ENCODE data around the gene DNHD1. TPM values are rescaled to one million over a fixed set of nuclear protein-coding genes. Genes with fewer than 3 reads are reported as not detected.

The DNHD1 gene, protein sequence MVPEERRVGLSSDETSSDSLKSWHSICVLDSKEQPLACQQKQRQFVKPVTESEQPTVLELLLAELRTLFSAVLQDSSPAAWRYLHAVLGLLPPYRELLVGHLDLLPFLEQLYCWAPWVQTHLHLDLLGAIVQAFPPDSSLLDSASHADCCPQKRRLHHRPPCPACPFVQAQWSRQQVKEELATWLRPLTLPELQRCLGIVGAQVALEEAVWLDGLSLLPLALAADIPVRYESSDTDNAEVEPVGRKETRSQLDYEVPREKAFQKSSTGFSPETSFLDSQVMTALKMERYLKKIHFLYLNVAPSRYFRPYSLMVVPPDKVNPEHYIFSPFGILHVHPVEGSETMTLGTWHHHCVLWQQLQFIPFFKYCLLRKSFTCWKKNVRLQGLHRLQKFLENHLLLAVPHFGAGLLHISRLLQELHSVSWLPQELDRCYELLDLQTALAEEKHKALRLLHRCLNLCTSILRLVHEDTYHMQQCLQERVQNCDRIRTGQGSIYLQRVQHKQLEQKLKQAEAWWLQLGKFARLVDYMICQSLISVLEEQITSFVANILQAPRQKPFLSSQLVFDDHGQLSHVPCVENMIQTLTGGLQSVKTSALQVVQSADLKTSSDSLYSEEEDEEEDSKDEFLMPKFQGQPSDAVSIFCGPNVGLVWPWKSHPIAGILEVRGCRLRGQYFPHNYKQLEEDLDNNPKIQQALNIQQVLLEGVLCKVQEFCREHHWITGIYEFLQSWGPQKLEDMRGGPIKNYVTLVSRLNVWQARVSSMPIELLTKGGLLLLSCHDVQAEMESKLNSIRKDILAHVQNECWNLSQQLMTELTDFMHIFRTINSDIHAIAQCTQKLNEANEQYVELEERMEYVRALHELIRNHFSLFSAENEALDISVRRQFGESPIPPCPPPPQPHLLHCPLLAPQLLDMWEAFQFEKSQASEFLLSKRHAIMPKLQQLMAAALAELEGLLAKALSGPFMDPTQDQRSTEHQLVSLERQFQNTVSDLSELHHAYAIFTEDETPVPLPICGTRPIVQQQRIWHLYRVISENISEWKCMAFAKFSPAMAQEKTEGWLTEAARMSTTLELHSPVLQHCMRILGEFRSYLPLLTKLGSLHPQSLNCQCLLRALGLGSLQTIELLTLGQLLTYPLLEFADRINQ (N-terminal part only)
- 2.0 and 2.5 TPM in 2 replicates for total RNA-seq (2014; rRNA removed; shearing (Covaris generic))

DNA sequence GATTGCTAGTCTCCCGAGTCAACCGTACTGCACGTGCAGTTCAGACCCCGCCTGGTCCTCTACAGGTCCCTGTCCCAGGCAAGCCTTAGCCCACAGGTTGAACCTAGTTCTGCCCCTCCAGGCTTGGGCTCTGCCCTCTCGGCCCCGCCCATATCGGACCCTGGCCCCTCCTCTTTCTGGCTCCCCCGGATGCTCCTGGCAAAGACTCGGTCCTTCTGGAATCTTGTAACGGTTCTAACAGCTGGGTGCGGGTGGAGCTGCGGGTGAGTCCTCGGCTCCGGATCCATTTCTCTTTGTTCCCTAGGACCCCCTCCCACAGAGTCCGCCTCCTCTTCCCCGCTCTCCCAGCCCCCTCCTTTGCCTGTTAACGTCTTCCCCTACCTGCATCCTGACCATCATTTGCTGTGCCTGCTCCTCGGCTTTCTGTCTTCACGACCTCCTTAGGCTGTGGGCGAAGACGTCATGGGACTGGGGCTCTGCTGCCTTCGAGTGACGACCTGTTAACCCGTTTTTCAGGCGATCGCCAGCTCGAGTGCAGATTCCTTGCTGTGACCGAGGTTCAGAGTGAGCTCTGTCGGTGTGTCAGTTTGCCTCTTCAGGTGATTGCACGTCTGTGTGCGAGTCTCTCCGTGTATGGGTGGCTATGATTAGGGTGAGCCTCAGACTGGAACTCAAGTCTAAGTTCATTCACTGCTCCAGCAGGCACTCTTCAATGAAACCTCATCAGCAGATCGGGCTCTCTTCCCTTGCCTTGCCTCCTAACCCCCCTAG, at the start of gene DNHD1:
TSS of gene DNHD1 (plus strand) at position 212 of the 771 bp plus-strand sequence. CDS start 936 bp downstream, outside the sequence.
- in situ Hi-C loops (cut with HindIII; ENCODE audit: low sequenced_read_pairs): no loop called here

DNA sequence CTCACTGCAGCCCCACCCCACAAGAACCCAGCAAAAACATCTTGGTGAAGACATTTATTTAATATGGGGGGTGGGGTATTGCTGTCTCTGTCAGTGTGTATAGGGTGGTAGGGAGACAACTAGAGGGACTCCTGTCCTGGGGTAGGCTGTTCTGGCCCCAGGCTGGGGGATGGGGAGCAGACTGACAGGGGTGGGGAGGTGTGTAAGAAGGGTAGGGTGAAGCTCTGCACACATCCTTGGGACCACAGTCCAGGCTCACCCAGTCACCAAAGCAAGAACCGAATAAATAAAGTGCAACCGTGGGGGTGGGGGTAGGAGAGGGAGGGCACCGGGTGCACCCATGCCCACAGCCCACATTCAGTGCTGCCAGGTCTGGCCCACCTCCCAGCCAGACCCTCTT, 48.5 kb upstream of the DNHD1 start:
- in situ Hi-C loops (cut with HindIII; ENCODE audit: low sequenced_read_pairs): no loop called here
- no peak for DNase-seq (ENCODE audit: low spot score)

More for the DNA sequence above, at the start of gene DNHD1:
- no peak for DNase-seq (ENCODE audit: low spot score)

DNA sequence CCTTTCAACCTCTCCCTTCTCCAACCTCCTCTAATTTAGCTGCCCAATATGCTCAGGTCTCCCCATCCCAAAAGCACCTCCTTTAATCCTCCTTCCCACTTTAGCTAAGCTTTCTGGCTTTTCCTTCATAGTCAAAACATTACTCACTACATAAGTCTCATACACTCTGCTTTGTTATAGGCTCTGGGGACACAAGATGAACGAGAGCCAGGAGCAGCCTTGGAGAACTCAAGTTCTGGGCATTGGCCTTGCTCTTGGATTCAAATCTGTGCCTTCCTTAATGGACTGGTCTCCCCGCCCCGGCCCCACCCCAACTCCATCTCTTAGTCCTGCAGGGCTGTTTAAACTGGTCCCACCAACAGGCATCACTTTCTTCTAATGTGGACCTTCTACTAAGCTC, 44.9 kb upstream of the DNHD1 start:
- in situ Hi-C loops (cut with HindIII; ENCODE audit: low sequenced_read_pairs): no loop called here
- no peak for DNase-seq (ENCODE audit: low spot score)

DNA sequence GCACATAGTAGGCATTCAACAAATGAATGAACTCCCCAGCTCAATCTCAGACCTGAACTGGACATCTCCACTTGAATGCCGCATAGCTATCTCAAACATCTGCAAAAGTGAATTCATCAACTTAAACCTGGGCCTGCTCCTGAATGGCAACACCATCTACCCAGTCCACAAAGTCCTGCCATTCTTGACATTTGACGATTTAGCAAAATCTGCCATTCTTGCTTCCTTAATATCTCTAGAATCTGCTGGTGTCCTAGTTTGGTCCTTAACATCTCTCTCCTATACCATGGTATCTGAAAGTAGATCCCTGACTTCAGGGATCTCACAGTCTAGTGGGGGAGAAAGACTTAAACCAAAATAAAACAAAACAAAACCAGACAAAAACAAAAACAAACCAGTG, 43.9 kb upstream of the DNHD1 start:
- in situ Hi-C loops (cut with HindIII; ENCODE audit: low sequenced_read_pairs): no loop called here
- DNase-seq (ENCODE audit: low spot score): no peak

DNA sequence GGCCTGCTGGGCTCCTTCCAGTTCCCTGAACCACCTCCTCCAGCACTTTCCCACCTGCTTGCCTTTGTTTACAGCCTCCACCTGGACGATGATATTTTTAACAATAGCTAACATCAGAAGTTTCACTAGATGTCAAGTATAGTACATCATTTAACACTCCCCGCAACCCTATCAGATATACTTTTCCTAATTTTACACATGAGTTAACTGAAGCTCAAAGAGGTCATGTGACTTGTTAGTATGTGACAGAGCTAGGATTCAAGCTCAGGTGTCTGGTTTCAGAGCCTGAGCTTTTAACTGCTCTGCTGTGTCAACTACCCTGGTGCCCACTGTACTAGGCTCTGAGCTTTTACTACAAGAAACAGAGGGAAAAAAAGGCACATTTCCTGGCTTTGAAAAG, 42.0 kb upstream of the DNHD1 start:
- in situ Hi-C loops (cut with HindIII; ENCODE audit: low sequenced_read_pairs): no loop called here

DNA sequence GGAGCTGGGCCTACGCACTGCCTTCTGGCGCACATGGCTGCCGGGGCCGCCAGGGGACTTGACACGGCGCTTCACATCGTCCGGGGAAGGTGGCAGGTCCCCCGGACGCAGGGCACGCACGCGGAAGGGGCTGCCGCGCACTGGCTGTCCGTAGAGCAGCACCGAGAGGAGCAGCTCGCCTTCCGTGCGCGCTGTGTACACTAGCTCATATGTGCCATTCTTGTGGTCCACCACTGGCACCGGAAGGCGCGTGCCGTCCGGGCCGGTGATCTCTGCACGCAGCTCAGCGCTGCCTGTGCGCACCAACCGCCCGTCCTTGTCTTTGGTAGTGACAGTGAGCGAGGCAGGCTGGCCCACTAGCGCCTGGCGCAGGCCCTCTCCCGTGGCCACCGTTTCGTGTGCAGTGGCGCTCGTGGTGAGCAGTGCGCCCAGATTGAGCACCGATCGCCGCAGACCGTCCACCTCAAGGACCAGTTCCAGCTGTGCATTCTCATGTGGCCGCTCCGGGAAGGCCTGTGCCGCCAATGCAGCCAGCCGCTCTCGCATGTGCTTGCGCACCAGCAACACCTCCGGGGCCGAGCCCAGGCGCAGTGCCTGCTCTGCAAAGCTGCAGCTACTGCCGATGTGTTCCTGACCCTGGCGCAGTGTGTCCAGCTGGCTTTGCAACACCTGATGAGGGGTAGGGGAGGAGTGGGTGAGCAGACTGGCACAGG, 40.6 kb upstream of the DNHD1 start:
- in situ Hi-C loops (cut with HindIII; ENCODE audit: low sequenced_read_pairs): no loop called here
- no peak for DNase-seq (ENCODE audit: low spot score)

More for the DNA sequence above, 42.0 kb upstream of the DNHD1 start:
- DNase-seq (ENCODE audit: low spot score): no peak

DNA sequence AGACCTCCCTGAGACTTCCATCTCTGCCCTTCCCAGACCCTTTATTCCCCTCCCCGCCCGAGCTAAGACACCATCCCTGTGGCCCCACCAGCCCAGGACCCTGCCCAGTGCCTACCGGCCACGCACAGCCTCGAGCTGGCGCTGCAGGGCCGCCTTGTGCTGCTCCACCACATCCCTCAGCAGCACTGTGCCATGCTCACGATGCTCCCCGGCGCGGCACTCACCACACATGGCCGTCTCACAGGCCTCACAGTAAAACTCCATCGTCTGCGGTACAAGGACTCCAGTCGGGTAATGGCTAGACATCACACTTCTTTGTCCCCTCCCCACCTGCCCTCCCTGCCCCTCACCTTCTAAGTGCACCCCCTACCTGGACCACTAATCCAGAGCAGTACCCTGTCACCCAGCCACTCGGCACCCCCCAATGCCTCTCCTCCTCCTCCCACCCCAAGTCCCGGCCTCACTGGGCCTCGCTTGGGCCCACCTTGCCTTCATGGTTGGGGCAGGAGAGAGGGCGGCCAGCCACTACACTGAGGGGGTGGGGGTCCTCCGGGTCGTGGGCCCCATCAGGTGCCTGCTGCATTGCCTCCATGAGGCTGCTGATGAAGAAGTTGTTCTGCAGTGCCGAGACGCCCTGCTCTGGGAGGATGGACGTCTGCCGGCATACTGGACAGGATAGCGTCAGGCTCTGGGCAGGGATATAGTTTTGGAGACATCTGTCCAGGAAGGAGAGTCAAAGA, 39.3 kb upstream of the DNHD1 start:
- in situ Hi-C loops (cut with HindIII; ENCODE audit: low sequenced_read_pairs): no loop called here
- DNase-seq (ENCODE audit: low spot score): no peak

DNA sequence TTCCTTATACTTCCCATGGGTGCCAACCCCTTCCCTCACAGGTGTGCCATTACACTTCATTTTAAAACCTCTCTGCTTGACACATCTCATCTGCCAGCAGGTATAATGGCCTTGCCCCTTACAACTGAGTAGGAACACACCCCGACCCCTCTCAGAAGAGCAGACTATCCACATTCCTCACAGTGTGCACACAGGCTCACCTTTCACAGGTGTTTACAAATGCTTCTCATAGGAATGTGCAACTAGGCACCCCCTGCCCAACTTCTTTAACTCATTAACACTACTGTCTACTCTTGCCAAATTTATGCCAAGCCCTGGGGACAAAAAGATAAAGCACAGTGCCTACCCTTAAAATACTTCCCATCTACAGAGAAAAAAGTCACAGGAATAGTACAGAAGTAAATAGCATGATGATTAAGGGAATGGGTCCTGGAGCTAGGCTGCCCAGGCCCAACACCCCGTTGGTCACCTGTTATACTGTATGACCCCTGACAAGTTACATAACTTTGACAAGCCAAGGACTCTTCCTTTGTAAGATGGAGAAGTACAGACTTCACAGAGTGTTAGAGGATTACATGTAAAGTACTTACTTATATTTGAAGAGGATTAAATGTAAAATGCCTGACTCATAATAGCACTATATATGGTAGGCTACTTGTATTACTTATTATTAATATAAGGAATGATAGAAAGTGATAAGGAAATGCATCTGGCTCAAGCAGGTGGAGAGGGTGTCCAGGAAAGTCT, 38.6 kb upstream of the DNHD1 start:
- in situ Hi-C loops (cut with HindIII; ENCODE audit: low sequenced_read_pairs): no loop called here
- no peak for DNase-seq (ENCODE audit: low spot score)

DNA sequence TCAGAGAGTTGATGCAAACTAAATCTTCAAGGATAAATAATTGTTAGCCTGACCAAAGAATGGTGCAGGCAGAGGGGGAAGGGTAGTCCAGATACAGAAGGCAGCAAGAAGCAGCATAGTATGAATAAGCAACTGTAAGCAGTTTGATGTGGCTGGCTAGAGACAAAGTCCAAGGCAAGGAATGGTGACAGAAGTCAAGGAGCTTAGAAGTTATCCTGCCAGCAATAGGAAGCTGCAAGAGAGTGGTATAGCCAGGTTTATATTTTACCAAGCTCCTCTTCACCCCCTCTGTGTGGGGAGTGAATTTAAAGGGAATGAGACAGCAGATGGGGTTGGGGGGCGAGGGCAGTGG, 38.0 kb upstream of the DNHD1 start:
- in situ Hi-C loops (cut with HindIII; ENCODE audit: low sequenced_read_pairs): no loop called here
- no peak for DNase-seq (ENCODE audit: low spot score)

DNA sequence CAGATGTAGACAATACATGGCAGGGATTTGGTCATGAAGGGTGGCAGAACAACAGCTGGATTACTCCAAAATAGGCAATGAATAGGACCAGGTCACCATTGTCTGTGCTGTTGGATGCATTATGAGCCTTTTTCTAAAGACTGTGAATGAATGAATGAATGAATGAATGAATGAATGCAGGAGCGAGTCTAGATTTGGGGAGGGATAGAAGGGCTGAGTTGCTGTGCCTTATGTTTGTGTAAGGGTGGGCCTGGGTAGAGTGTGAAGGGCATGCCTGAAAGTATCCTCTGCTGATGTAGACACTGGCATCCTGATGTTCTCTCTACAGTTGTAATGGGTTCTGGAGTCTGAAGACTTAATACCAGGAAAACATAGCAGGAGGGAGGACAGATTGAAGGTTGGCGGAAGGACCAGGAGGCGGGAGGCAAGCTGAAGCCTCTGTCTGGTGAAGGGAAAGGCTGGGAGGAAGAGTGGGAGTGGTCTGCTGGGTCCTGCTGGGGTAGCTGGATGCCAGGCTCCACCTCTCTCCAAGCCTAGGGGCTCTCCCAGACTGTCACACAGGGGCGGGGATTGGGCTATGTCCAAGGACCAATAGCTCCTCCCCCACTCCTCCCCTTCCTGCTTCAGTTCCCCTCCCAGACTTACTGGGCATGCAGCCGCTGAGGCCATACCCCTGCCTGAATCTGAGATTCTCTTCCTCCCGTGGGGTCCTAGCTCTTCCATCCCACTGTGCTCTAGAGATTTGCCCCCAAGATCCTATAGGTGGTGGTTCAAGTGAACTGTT, 28.2 kb upstream of the DNHD1 start:
- peak; percentile 60 for DNase-seq (ENCODE audit: low spot score)
- in situ Hi-C loops (cut with HindIII; ENCODE audit: low sequenced_read_pairs): no loop called here

DNA sequence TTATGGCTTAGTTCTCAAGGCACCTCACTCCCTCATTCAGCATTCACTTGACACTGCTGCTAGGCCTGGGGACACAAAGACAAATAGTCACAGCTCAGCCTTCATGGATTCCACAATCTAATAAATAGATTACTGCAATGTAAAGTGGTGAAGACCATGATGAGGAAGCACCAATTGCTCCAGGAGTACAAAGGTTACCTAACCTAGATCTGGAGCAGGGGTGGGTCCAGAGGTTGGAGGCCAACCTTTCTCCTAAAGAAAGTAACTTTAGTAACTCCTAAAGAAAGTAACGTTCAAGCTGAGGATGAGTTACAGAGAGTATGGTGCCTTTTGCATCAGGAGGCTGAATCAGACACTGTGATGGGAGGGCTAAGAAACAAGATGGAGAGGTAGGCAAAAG, 27.5 kb upstream of the DNHD1 start:
- DNase-seq (ENCODE audit: low spot score): no peak

DNA sequence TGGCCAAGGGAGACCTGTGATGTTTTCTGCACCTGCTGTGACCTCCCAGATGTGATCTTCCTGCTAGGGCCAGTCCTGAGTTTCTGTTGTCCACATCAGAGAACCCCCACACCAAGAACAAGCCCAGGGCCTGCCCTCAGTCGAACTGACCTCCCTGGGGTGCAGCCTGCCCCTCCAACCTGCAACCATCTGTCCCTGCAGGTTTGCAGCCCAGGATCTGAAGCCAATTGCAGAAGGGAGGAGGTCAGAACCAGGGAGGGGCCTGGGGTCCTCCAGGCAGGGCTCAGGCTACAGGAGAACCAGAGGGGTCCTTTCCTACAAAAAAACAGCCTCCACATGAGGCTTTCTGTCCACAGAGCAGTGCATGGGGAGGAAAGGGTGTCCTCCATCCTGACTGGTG, 24.1 kb upstream of the DNHD1 start:
- in situ Hi-C loops (cut with HindIII; ENCODE audit: low sequenced_read_pairs): no loop called here
- peak; percentile 74 for DNase-seq (ENCODE audit: low spot score)

More for the DNA sequence above, 27.5 kb upstream of the DNHD1 start:
- in situ Hi-C loops (cut with HindIII; ENCODE audit: low sequenced_read_pairs): no loop called here

DNA sequence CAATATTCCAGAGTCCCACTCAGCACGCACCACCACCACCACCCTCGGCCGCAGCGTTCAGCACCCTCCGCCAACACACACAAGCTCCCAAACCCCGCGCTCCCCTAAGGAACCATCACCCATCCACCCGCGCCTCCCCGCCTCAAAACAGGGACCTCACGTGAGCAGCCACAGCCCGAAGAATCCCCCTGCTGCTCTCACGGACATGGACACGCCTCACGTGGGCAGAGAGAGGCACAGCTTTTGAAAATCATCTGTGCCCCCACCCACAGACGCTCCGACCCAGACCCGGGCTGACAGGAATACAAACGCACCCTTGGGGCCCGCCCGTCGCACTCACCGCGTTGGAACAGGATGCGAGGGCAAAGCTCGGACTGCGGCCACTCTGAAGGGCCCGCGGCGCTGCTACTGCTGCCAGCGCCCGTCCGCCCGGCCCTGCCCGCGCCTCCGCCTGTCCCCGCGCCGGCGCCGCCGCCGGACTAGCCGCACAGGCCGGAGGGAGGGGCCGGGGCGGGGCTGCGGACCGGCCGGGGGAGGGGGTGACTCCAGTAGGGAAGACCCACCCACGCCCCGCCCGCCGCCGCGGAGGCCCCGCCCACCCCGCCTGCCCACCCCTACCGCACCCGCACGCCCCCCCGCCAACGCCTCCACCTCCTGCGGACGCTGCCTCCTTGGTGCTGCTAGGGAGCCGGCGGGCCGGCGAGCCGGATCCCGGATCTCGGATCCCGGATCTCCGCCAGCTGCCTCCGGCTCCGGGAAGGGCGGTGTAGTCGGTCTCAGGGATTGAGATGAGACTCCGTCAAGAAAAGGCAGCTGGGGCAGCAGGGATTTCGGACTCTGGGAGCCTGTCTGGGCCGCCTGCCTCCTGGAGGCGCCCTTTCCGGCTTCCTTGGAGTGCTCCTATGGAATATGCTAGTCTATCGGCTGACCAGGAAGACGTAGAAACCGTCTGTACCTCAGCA, 23.3 kb upstream of the DNHD1 start, which contains the start of gene TRIM3:
TSS of gene TRIM3 (minus strand) at position 491 of the 962 bp plus-strand sequence. CDS start 8,246 bp downstream, outside the sequence.
- in situ Hi-C loops (cut with HindIII; ENCODE audit: low sequenced_read_pairs): no loop called here

DNA sequence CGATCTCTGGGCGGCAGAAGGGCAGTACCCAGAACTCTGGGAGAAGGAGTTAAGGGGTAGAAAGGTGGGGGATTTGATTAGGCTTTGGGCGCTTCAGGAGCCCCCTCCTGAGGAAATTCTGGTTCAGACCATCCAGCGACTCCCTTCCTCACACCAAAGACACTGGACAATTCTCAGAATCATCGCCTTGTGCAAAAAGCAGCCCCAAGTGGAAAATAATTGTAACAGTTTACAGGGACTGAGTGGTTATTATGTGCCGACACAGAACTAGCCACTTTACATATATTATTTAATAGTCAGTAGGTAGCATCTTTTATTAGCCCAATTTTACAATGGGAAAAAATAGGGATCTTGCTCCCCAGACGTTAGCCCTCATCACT, 22.7 kb upstream of the DNHD1 start:
- DNase-seq (ENCODE audit: low spot score): no peak
- in situ Hi-C loops (cut with HindIII; ENCODE audit: low sequenced_read_pairs): no loop called here

More for the DNA sequence above, 23.3 kb upstream of the DNHD1 start, which contains the start of gene TRIM3:
- peak; percentile 90 for DNase-seq (ENCODE audit: low spot score)

DNA sequence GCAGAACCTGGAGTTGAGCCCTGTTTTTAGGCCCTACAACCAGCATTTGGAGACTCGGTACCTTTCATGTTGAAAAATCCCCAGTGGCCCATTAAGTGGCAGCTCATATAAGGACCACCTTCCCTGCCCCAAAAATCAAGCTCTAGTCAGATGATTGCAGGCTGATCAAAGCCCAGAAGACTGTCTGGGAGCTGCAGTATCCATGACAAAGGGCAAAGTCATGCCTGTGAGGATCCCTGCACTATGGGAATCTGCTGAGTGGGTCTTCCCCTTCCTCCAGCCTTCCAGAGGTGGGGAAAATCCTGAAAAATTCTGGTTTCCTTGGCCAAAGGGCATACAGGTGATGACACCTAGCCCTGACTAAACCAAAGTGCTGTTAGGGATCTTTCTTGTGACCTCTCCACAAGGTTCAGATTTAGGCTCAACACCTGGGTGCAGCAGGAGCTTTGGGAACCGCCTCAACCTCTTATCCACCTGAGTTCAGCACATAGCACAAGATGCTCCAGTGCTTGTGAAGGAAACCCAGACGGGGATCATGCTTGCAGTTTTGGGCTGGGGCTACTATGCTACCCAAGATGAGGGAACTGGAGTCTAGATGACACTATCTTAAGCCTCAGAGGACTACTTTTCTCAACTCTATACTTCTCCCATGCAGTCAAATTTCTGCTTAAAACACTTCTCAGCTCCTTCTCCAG, 22.1 kb upstream of the DNHD1 start:
- DNase-seq (ENCODE audit: low spot score): no peak
- in situ Hi-C loops (cut with HindIII; ENCODE audit: low sequenced_read_pairs): no loop called here
